Psoas muscle (tissue), 8 donors: ENCODE results near the gene CKAP2L. TPM values are rescaled to one million over a fixed set of nuclear protein-coding genes. Genes with fewer than 3 reads are reported as not detected.

Experiments
- ATAC-seq, 4 donors: fragments of 200-7000 bp; cut with Tn5 transposase; one replicate each; pipeline ENCODE4 v1.9.1; 2020; ENCODE audit warnings: moderate library complexity in 3 of 4, mild to moderate bottlenecking in 2 of 4
- DNase-seq, 2 donors: peaks; one replicate each; pipeline ENCODE4 v3.0.0-alpha.2; 2020
- H3K27ac ChIP-seq: fragments of 200-600 bp; one replicate; pipeline ENCODE4 v1.8.0; 2022
- H3K27me3 ChIP-seq, 3 donors: fragments of 200-600 bp in 1 of 3; one replicate each; pipeline versions ENCODE4 v1.6.1 to v1.8.0; 2013 to 2022; ENCODE audit warnings: low read length in 2 of 3, mild to moderate bottlenecking in 2 of 3, moderate library complexity in 1 of 3; ENCODE audit not compliant: insufficient read depth in 3 of 3
- H3K36me3 ChIP-seq, 2 donors: fragments of 200-600 bp in 1 of 2; one replicate each; pipeline versions ENCODE4 v1.6.1 to v1.8.0; 2013 to 2022; ENCODE audit warnings: low read depth in 1 of 2, mild to moderate bottlenecking in 1 of 2, moderate library complexity in 1 of 2; ENCODE audit not compliant: insufficient read depth in 1 of 2
- H3K4me1 ChIP-seq: fragments of 200-600 bp; one replicate; pipeline ENCODE4 v1.8.0; 2022
- H3K4me3 ChIP-seq: fragments of 200-600 bp; one replicate; pipeline ENCODE4 v1.8.0; 2022; ENCODE audit warnings: mild to moderate bottlenecking
- H3K9me3 ChIP-seq: fragments of 200-600 bp; one replicate; pipeline ENCODE4 v1.8.0; 2022
- CTCF ChIP-seq: fragments of 200-600 bp; IDR thresholded peaks from one replicate; pipeline ENCODE4 v1.8.0; 2022; ENCODE audit warnings: antibody characterized with exemption
- WGBS, 3 donors: extraction: QIAGEN DNeasy Blood & Tissue Kit; methylation state at CpG; one replicate each; pipeline versions ENCODE4 v1.1.6 to v1.1.7; 2013; 5-methylcytosine and 5-hydroxymethylcytosine counted together
- intact Hi-C, 2 donors: fragments of 100-400 bp; cut with DNase I; formaldehyde crosslinking; loops; one replicate each; pipeline versions ENCODE4 v1.11.0 to v1.14.2; 2022
- polyA plus RNA-seq, 3 donors: library from polyadenylated mRNA; stranded (reverse); fragments of 200-250 nt; gene quantifications; one replicate each; pipeline ENCODE4 v1.2.3, GENCODE V29; 2013
- total RNA-seq, 4 donors: library from RNA; stranded (reverse); fragmentation: NEBNext Ultra II Directional in 2 of 4; extraction: Animal tissue kit (Norgen Biotek cat#: 25700) in 2 of 4; gene quantifications; one replicate each; pipeline versions ENCODE4 v1.2.1 to v1.2.4, GENCODE V29; 2021 to 2023
- donor health status: healthy with polysubstance abuse.
- donor health status: DM: no; HTN: no; CAD: no; lungs with moderate emphysema.
- donor health status: Bipolar disorder and iron deficiency.
- donor health status: healthy.
- donor health status: DM: yes; HTN: yes; CAD: no.
- donor health status: DM: no; HTN: no; CAD: no.
- donor health status: DM: no; HTN: no; CAD: no.
- donor health status: DM: yes; HTN: yes; CAD: no.

The CKAP2L gene
- total and polyA plus RNA-seq, 7 donors: 0.05 to 0.19 (median 0.09) TPM; not detected in 3

DNA sequence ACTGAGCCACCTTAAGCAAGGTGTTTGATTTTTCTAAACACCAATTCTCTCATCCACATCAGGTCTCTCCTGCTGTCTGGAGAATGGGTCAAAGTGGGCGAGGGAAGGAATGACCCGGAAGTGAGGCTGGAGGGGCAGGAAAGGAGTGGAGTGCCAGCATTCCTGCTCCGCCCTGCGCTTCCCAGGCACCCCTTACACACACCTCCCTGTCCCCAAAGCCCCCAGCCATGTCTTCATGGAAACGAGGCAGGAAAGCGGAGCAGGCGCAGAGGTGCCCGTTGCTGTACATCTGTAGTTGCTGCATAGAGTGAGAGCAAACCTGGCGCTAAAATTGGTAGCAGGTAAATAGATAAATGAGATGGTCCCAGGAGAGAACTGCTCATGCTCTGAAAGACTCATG lies 70.8 kb downstream of the CKAP2L start:
- no peaks in the 10 kb centered on the region for H3K27me3 ChIP-seq
- H3K4me1 ChIP-seq: no peaks in the 10 kb centered on the region
- no peak for ATAC-seq
- TF ChIP-seq CTCF: no peak
- H3K9me3 ChIP-seq: no peaks in the 10 kb centered on the region
- H3K27ac ChIP-seq: no peak overlapping the region
- intact Hi-C loops: loop anchor here (5.0 kb wide), 2 partner anchors 66 to 91 kb away; no protein-coding TSS in a partner anchor
- H3K4me3 ChIP-seq: no peak overlapping the region
- 84 to 91% (median 86%) methylated on average over 9 of the region's 9 CpGs for WGBS, 3 donors
- no peak for DNase-seq
- no peaks in the 10 kb centered on the region for H3K36me3 ChIP-seq

- ATAC-seq (no peak), DNase-seq (no peak)
- intact Hi-C loops: loop anchor here (5.0 kb wide), 2 partner anchors 66 to 91 kb away; no protein-coding TSS in a partner anchor
Observed at GRCh38 chr2:112692918-112693317, 71.5 kb downstream of the CKAP2L start.

GRCh38 chr2:112692495-112692911 lies 71.9 kb downstream of the CKAP2L start:
- no peaks in the 10 kb centered on the region for H3K9me3 ChIP-seq
- no peaks in the 10 kb centered on the region for H3K27me3 ChIP-seq
- DNase-seq: peak in 1 of 2 donors; percentile 27
- TF ChIP-seq CTCF: no peak
- no peaks in the 10 kb centered on the region for H3K36me3 ChIP-seq
- intact Hi-C loops: loop anchor here (5.0 kb wide), 2 partner anchors 65 to 90 kb away; no protein-coding TSS in a partner anchor
- H3K27ac ChIP-seq: no peak overlapping the region
- ATAC-seq: peak; percentile 23 to 49 (median 30)
- H3K4me3 ChIP-seq: no peak overlapping the region
- no peaks in the 10 kb centered on the region for H3K4me1 ChIP-seq
- WGBS, 3 donors: 56 to 69% (median 67%) methylated on average over 5 of the region's 5 CpGs

More at GRCh38 chr2:112692918-112693317, 71.5 kb downstream of the CKAP2L start:
- Histone ChIP-seq H3K36me3 (no peaks in the 10 kb centered on the region), H3K9me3 (no peaks in the 10 kb centered on the region), H3K27me3 (no peaks in the 10 kb centered on the region), H3K4me1 (no peaks in the 10 kb centered on the region), H3K27ac (no peak overlapping the region), H3K4me3 (no peak overlapping the region)
- WGBS, 3 donors: 83 to 91% (median 88%) methylated on average over 1 of the region's 1 CpG
- no peak for TF ChIP-seq CTCF

DNA sequence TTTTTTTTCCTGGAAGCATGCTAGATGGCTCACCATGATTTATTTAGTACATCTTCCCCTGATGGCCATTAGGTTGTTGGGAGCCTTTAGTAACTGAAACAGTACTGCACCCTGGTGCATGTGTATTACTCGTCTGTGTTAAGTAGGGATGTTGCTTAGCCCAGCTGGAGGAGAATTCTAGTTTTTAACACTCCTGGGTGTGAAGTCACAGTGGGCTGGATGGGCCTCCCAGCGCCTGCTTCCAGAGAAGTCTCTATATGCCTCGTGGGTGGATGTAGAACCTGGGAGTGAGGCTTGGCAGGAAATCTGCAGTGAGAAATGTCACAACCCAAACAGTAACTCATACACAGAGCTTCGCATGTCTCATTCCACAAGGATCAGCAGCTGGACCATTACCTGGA lies 72.5 kb downstream of the CKAP2L start:
- no peaks in the 10 kb centered on the region for H3K27me3 ChIP-seq
- no peak overlapping the region for H3K27ac ChIP-seq
- no peaks in the 10 kb centered on the region for H3K9me3 ChIP-seq
- ATAC-seq (no peak), DNase-seq (no peak)
- intact Hi-C loops: loop anchor here (2.0 to 5.0 kb wide), 3 partner anchors 65 to 90 kb away; no protein-coding TSS in a partner anchor
- TF ChIP-seq CTCF: no peak
- no peaks in the 10 kb centered on the region for H3K4me1 ChIP-seq
- 56 to 66% (median 65%) methylated on average over 4 of the region's 4 CpGs for WGBS, 3 donors
- no peak overlapping the region for H3K4me3 ChIP-seq
- no peaks in the 10 kb centered on the region for H3K36me3 ChIP-seq
